8988T (cell line): ENCODE measurements around the gene AKIP1.
"Not testable (repeated sequence)": the region's sequence is repeated elsewhere in the genome, so short reads cannot be mapped to it uniquely, and the experiment has no call there.

Experiments used
- DNase-seq: peaks from one replicate; pipeline ENCODE4 v3.0.0; 2011

The AKIP1 gene

DNA sequence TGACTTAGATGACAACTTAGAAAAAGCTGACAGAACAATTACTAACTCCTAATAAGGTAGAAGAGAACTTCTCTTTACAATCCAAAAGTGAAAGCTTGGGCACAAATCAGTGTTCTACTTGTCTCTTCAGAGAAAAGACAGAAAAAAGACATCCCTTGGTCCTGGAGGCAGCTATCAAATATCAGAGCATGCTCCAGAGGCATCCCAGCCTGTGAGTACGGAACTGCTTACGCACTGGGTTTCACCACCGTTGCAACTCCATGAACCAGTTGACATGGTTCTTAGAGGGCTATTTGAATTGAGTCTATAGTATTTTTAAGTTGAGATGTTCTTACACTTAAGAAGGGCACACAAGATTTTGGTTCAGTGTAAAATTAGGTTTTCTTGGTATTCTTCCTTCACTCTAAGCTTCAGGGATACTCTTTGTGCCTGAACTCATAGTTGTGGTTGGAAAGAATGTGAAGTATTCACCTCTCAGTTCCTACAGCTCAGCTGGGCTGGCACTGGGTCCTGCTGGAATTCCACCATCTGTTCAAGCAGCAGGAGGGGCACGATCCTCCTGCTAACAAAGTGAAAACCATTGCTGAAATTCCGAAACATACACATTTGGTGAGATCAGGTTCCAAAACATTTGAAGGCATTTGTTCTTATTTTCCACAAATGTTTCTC lies 6.3 kb downstream of the AKIP1 start:
- peak; percentile 78 for DNase-seq

DNA sequence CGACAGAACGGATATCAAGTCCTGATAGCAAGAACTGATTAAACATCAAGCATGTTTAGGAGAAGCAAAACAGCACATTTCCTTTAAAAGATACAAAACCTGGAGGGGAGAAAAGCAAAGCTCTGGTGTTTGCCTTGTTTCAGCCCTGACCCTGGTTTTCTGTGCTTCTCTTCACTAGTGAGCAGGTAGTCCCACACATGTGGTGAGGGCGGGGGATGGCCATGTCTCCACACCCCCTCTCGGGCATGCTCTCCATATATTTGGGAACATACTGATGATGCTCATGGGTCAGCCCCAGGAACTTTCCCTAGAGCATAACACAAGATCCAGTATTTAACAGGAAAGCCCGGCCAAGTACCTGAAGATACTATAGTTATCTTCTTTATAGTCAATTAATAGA lies 11.7 kb downstream of the AKIP1 start:
- no peak for DNase-seq

DNA sequence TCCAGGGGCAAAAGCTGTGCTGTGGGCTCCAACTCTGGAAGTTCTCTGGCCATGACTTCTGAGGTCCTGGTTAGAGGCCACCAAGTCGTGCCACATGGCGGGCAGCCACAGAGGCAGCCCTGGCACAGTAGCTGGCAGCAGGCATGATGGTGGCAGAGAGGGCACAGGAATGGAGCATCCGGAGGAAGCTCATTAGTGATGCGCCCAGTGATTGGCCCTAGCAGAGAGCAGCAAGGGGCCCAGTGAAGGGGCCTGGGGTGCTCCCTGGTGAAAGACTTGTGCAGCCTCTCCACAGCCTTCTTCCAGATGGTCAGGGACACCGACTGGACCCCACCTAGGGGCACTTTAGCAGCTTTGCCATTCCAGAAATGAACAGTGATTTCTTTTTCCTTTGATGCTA lies 14.7 kb downstream of the AKIP1 start:
- DNase-seq: no peak

GRCh38 chr11:8926236-8926635 lies 15.2 kb downstream of the AKIP1 start:
- no peak for DNase-seq

GRCh38 chr11:8927233-8927632 lies 16.2 kb downstream of the AKIP1 start:
- no peak for DNase-seq

GRCh38 chr11:8928205-8928604 lies 17.2 kb downstream of the AKIP1 start:
- no peak for DNase-seq

- DNase-seq: no peak
These were observed 18.1 kb downstream of the AKIP1 start for GRCh38 chr11:8928981-8929615.

DNA sequence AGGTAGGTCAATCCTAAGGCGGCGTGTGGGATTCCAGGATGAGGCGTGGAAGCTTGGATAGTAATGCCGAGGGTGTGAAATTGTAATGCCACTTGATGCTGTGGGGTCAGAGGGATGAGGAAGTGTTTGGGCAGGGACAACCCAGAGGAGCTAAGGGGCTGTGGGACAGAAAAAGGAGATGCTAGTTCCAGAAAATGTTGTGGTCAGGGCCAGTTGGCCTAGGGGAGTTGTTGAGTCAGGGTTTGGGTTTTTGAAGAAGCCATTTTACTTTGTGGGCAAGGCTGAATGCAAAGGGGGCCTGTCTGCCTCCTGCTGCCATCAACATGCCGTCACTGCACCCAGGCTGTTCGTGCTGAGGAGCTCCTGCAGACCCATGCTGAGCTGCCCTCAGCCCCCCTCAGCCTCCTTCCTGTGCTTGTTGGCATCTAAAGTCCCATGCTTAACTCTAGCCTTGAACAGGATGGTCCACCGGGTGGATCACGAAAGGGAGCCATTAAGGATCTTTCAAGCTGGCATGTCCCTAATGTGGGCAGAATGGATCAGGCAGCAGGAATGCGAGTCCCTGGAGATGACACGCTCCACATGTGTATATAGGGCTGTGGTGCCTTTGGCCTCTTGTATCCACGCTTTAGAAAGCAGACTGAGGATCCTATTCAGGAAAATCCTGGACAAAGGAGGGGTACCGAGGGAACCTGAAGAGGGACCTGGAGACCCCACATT lies 19.6 kb downstream of the AKIP1 start:
- no peak for DNase-seq

DNA sequence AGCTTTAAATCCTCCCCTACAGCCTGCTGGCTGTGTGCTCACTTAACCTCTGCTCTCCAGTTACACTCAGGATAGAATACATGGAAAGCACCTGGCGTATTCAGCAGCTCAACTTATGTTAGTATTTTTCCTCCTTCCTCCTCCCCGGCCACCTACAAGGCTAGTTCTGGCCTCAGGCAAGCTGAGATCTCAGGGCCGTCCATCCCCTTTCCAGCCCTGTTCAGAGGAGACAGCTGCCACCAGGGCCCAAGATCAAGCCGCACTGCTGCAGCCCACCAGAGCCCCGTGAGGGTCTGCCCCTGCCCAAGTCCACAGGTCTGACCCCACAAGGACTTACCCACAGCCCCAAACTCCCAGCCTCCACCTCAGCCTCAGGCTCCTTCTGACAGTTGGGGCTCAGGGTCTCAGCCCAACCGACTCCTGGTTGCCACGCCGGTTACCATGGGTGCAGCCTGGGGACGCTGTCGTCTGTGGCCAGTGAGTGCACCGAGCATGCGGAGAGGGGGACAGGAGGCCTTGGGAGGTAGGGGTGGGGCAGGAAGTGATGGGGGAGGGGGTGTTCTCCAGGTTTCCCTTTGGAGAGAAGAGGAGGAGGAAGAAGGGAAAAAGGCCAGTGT lies 21.7 kb downstream of the AKIP1 start, which contains the start of gene C11orf16:
Gene C11orf16 (minus strand): TSS at position 384 of the 617 bp plus-strand sequence. CDS start 639 bp downstream, outside the sequence.
- DNase-seq: no peak

- DNase-seq: no peak
These were observed 22.9 kb downstream of the AKIP1 start for GRCh38 chr11:8933931-8934330.

GRCh38 chr11:8934742-8935488 lies 23.9 kb downstream of the AKIP1 start:
- DNase-seq: no peak

DNA sequence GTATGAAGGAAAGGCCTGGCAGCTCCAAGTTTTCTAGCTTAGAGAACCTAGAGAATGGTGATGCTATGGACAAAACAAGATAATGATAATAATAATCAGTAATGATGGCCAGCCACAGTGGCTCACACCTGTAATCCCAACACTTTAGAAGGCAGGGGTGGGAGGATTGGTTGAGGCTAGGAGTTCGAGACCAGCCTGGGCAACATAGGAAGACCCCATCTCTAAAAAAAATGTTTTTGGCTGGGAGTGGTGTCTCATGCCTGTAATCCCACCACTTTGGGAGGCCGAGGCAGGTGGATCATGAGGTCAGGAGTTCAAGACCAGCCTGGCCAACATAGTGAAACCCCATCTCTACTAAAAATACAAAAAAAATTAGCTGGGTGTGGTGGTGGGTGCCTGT lies 24.8 kb downstream of the AKIP1 start:
- not testable (repeated sequence) for DNase-seq

DNA sequence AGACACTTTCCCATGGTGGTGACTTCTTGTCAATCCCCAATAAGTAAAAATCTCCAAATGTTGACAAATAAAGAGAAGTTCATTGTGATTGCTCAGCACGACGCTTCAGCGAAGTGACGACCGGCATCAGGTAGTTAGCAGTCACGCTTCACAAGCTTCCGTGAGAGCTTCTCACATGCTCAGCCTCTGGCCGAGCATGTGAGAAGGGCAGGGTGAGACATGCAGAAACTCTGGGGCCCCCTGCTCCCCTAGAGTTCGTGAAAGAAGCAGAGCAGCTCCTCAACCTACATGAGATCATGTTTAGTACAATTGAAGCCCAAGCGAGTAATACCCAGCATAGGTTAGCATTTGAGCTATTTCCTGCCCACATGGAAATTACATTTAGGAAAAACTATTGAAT lies 26.2 kb downstream of the AKIP1 start:
- no peak for DNase-seq

- no peak for DNase-seq
These were observed 26.7 kb downstream of the AKIP1 start for GRCh38 chr11:8937659-8938058.

DNA sequence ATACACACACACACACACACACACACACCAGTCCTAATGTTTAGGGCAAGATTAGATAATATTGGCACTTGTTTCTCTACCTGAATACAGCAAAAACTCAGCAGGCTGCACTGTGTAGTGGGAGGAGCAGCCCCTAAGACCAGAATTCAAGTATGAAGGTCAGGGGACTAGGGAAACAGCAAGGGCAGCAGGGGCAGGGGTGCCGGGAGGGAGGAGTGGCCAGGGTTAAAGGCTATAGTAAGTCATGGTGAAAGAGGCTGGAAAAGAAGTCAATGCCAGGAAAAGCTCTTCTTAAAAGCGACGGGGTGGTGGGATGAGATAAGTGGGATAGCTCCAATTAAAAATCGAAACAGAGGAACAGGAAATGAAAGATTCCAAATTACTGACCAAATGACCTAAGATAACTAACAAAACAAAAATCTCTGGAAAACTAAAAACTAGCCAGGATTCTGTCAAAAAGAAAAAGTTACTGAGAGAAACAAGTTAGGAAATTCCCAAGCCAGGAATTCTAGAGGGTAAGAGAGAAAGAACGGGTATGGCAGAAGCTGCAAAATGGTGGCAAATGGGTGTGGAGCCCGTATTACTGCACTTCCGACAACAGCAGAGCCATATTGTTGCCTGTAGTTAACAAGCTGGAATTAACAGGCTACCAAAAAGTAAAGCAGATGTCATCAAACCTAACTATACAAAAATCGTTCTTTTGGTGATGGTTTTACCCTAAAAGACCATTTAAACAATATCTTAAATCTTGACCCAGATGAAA lies 30.5 kb downstream of the AKIP1 start:
- DNase-seq: no peak

DNA sequence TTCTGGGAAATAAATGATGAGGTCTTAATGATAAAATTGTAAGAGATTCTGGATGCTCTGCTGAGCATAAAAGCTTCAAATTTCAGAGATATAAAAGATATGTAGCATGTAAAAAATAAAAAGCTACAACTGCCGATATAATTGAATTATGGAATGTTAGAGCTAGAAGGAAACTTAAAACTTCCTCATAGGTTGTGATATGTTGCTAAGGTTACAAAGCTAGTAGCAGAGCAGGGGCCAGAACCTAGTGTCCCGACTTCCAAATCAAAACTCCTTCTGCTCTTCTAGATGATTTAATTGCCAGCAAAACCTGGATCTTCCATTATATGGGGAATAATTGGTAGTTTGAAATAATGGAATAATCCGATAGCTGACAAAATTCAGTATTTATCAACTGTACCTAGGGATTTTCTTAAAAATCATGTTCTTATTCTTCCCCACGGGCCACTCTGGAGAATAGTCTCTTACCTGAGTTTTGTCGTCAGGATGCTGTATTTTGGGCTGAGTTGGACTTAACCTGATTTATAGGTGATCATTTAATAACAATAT lies 31.6 kb downstream of the AKIP1 start, which contains the start of gene ASCL3:
Gene ASCL3 (minus strand): TSS at position 499 of the 549 bp plus-strand sequence. CDS start 4,855 bp downstream, outside the sequence.
- no peak for DNase-seq

DNA sequence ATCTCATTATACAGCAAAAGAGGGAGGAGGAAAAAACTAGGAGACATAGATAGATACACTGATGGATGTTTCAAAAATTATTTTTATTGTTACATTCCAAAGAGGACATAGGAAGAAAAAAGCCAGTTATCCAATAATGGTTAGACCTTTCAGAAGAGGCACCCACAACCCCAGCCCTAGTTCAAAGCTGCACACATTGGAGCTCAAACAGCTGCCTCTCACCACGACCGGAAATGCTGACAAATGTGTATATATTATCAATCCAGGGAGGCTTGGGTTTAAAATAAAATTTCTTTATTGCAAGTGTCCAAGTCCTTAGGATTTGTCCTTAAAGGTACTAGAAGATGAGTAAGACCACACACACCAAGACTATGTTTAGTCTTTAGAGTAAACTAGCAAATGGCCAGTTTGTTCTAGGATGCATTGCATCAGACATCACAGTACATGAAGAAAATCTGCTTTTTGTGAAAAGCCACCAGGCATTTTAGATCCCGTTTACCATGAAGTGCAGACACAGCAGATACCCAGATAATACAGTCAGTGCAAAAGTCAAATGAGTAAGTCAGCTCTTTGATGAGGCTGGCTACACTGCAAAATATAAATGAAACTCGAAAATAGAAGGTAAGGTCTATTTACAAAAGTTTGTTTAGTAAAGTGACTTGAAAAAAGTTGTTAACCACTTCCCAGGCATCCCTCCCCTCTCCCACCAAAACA lies 36.4 kb downstream of the AKIP1 start:
- DNase-seq: no peak

DNA sequence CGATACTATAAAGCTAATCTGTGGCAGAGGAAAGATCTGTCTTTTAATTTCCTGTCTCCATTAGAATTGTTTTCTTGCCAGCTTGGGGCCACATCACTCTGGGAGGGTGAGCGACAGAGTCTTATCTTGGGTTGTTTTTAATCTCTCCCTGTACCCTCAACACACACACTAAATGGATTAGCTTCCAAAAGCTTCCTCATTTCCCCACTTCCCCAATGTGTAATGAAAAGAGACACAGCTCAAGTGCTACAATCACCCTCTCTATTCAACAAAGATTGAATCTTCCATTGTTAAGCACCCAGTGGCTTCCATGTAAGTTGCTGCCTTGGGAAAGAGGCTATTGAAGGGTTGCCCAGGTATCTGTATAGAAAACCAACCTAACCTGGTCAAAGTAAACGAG lies 37.9 kb downstream of the AKIP1 start:
- DNase-seq: no peak

DNA sequence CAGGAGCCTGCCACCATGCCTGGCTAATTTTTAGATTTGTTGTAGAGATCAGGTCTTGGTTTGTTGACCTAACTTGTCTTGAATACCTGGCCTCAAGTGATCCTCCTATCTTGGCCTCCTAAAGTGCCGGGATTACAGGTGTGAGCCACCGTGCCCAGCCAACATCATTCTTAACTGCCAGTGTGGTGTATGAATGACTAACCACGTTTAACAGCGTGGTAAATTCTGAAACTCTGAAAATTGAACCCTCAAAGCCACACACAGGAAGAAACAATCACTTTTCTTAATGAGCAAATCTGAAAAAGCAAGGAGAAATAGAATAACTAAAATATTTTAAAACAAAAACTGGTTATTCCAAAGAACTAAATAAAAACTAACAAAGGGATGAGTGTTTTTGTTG lies 45.9 kb downstream of the AKIP1 start:
- DNase-seq: no peak

DNA sequence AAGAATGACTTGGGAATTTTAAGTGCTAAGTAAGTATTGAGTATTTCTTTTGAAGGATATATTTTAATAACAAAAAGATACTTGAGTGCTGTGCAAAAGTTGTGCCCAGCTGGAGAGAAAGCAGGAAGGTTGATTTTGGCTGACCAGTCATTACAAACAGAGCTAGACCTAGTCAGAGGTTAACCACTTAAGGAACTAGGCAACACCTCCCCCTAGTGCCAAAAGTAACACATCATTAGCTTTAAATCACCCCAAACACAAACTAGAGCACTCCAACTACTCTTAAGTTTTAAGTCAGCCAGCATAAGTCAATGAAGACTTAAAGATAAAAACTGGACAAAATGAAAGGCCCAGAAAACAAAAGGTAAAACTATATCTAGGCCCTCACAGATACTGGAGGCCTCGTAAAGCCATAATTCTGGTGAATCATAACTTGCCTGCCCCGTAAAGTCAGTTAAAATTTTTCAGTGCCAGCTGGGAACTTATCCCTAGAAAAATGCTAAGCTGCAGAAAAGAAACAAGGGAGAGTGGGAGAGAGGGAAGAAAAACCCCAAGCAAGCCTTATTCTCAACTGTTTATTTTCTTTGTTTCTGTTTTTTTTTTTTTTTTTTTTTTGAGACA lies 48.7 kb downstream of the AKIP1 start:
- peak; percentile 62 for DNase-seq
